Adipocyte (in vitro differentiated cells): Measurements from ENCODE around the gene KLF13.

Experiments used
- DNase-seq: peaks from one replicate; pipeline ENCODE4 v3.0.0-alpha.2; 2015; ENCODE audit warnings: low read depth
- H3K27me3 ChIP-seq: replicated peaks from 2 replicates; pipeline ENCODE4 v1.7.0; 2013; ENCODE audit warnings: mild to moderate bottlenecking, low read length, moderate library complexity; ENCODE audit not compliant: control insufficient read depth, insufficient read depth
- H3K36me3 ChIP-seq: 2 replicates; pipeline ENCODE4 v1.7.0; 2013; ENCODE audit warnings: low read length, mild to moderate bottlenecking, moderate library complexity; ENCODE audit not compliant: control insufficient read depth, insufficient read depth, severe bottlenecking
- H3K4me1 ChIP-seq: 2 replicates; pipeline ENCODE4 v1.7.0; 2013; ENCODE audit warnings: mild to moderate bottlenecking, low read length, moderate library complexity; ENCODE audit not compliant: control insufficient read depth, insufficient read depth
- H3K4me3 ChIP-seq: 2 replicates; pipeline ENCODE4 v1.7.0; 2013; ENCODE audit warnings: mild to moderate bottlenecking, low read length, moderate library complexity
- H3K9ac ChIP-seq: 2 replicates; pipeline ENCODE4 v1.7.0; 2013; ENCODE audit warnings: mild to moderate bottlenecking, low read length, moderate library complexity
- H3K9me3 ChIP-seq: 2 replicates; pipeline ENCODE4 v1.7.0; 2013; ENCODE audit warnings: mild to moderate bottlenecking, low read length, moderate library complexity; ENCODE audit not compliant: control insufficient read depth

KLF13 gene

DNA sequence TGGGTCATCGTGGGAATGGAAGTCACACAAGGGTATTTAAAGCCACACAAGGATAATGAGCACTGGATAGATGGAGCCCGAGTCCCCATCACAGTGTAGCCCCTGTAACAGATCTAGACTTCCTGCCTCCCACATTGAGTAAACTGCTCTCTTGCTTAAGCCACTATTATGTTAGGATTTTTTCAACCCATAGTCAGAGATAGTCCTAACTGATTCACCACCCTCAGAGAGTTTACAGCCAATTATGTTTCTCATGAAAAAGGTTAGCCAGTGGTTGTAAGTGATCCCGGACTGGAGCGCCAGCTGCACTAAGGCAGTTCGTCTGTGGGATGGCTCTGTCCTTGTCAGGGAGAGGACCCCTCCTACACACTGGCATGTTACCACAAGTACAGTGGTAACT lies 77.0 kb downstream of the KLF13 start:
- no peak overlapping the region for H3K4me3 ChIP-seq
- peak overlapping the region; percentile 59 for H3K9ac ChIP-seq
- no peaks in the 10 kb centered on the region for H3K36me3 ChIP-seq
- H3K9me3 ChIP-seq, result peaks cover 3% of the 10 kb centered on the region
- H3K27me3 ChIP-seq, result no peaks in the 10 kb centered on the region
- DNase-seq, result no peak
- H3K4me1 ChIP-seq, result peaks cover 36% of the 10 kb centered on the region

DNA sequence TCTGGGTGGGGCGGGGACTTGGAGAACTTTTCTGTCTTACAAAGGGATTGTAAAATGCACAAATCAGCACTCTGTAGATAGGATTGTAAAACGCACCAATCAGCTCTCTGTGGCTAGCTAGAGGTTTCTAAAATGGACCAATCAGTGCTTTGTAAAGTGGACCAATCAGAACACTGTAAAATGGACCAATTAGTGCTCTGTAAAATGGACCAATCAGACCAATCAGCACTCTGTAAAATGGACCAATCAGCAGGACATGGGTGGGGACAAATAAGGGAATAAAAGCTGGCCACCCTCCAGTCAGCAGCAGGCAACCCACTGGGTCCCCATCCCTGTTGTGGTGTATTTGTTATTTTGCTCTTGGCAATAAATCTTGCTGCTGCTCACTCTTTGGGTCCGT lies 77.7 kb downstream of the KLF13 start:
- no peak overlapping the region for H3K9ac ChIP-seq
- peaks cover 31% of the 10 kb centered on the region for H3K4me1 ChIP-seq
- H3K36me3 ChIP-seq, result no peaks in the 10 kb centered on the region
- no peak for DNase-seq
- H3K9me3 ChIP-seq, result peaks cover 8% of the 10 kb centered on the region
- no peak overlapping the region for H3K4me3 ChIP-seq
- no peaks in the 10 kb centered on the region for H3K27me3 ChIP-seq

- peaks cover 23% of the 10 kb centered on the region for H3K4me1 ChIP-seq
- no peak for DNase-seq
These were observed 78.7 kb downstream of the KLF13 start for GRCh38 chr15:31405200-31405920.

GRCh38 chr15:31407376-31407775 lies 80.7 kb downstream of the KLF13 start:
- Histone ChIP-seq H3K4me3 (no peak overlapping the region), H3K27me3 (no peaks in the 10 kb centered on the region), H3K9me3 (peaks cover 18% of the 10 kb centered on the region), H3K4me1 (peaks cover 17% of the 10 kb centered on the region), H3K36me3 (no peaks in the 10 kb centered on the region), H3K9ac (no peak overlapping the region)
- DNase-seq, result no peak

More at GRCh38 chr15:31405200-31405920, 78.7 kb downstream of the KLF13 start:
- Histone ChIP-seq H3K36me3 (no peaks in the 10 kb centered on the region), H3K9me3 (peaks cover 18% of the 10 kb centered on the region), H3K9ac (no peak overlapping the region), H3K27me3 (no peaks in the 10 kb centered on the region), H3K4me3 (no peak overlapping the region)

GRCh38 chr15:31407851-31408250 lies 81.2 kb downstream of the KLF13 start:
- Histone ChIP-seq H3K9me3 (peaks cover 18% of the 10 kb centered on the region), H3K27me3 (no peaks in the 10 kb centered on the region), H3K4me3 (no peak overlapping the region), H3K9ac (no peak overlapping the region), H3K36me3 (no peaks in the 10 kb centered on the region), H3K4me1 (peaks cover 12% of the 10 kb centered on the region)
- no peak for DNase-seq

GRCh38 chr15:31408724-31409123 lies 82.1 kb downstream of the KLF13 start:
- H3K36me3 ChIP-seq, result no peaks in the 10 kb centered on the region
- peaks cover 4% of the 10 kb centered on the region for H3K4me1 ChIP-seq
- no peaks in the 10 kb centered on the region for H3K27me3 ChIP-seq
- DNase-seq, result no peak
- peaks cover 18% of the 10 kb centered on the region for H3K9me3 ChIP-seq
- H3K9ac ChIP-seq, result no peak overlapping the region
- no peak overlapping the region for H3K4me3 ChIP-seq

- DNase-seq, result no peak
- no peak overlapping the region for H3K4me3 ChIP-seq
- H3K9ac ChIP-seq, result no peak overlapping the region
- H3K36me3 ChIP-seq, result no peaks in the 10 kb centered on the region
- no peaks in the 10 kb centered on the region for H3K4me1 ChIP-seq
- H3K27me3 ChIP-seq, result no peaks in the 10 kb centered on the region
- peaks cover 18% of the 10 kb centered on the region for H3K9me3 ChIP-seq
These were observed 82.5 kb downstream of the KLF13 start for GRCh38 chr15:31409171-31409570.

GRCh38 chr15:31412824-31413223 lies 86.2 kb downstream of the KLF13 start:
- no peak overlapping the region for H3K4me3 ChIP-seq
- no peaks in the 10 kb centered on the region for H3K27me3 ChIP-seq
- no peak overlapping the region for H3K9ac ChIP-seq
- H3K36me3 ChIP-seq, result no peaks in the 10 kb centered on the region
- DNase-seq, result no peak
- peaks cover 18% of the 10 kb centered on the region for H3K9me3 ChIP-seq
- no peaks in the 10 kb centered on the region for H3K4me1 ChIP-seq

- Histone ChIP-seq H3K9me3 (peaks cover 7% of the 10 kb centered on the region), H3K4me3 (no peak overlapping the region), H3K9ac (no peak overlapping the region), H3K36me3 (no peaks in the 10 kb centered on the region), H3K27me3 (no peaks in the 10 kb centered on the region), H3K4me1 (no peaks in the 10 kb centered on the region)
- no peak for DNase-seq
These were observed 88.6 kb downstream of the KLF13 start for GRCh38 chr15:31415201-31415600.

- H3K9me3 ChIP-seq, result peaks cover 17% of the 10 kb centered on the region
- no peak for DNase-seq
- H3K36me3 ChIP-seq, result no peaks in the 10 kb centered on the region
- no peaks in the 10 kb centered on the region for H3K27me3 ChIP-seq
- no peak overlapping the region for H3K4me3 ChIP-seq
- no peak overlapping the region for H3K9ac ChIP-seq
- H3K4me1 ChIP-seq, result no peaks in the 10 kb centered on the region
These were observed 93.2 kb downstream of the KLF13 start for GRCh38 chr15:31419820-31420219.

GRCh38 chr15:31427411-31427810 lies 100.8 kb downstream of the KLF13 start:
- Histone ChIP-seq H3K9ac (no peak overlapping the region), H3K27me3 (no peaks in the 10 kb centered on the region), H3K36me3 (no peaks in the 10 kb centered on the region), H3K4me3 (no peak overlapping the region), H3K4me1 (no peaks in the 10 kb centered on the region), H3K9me3 (peaks cover 11% of the 10 kb centered on the region)
- DNase-seq, result peak; percentile 6
